ENCODE results near the gene NMNAT3.

DNA sequence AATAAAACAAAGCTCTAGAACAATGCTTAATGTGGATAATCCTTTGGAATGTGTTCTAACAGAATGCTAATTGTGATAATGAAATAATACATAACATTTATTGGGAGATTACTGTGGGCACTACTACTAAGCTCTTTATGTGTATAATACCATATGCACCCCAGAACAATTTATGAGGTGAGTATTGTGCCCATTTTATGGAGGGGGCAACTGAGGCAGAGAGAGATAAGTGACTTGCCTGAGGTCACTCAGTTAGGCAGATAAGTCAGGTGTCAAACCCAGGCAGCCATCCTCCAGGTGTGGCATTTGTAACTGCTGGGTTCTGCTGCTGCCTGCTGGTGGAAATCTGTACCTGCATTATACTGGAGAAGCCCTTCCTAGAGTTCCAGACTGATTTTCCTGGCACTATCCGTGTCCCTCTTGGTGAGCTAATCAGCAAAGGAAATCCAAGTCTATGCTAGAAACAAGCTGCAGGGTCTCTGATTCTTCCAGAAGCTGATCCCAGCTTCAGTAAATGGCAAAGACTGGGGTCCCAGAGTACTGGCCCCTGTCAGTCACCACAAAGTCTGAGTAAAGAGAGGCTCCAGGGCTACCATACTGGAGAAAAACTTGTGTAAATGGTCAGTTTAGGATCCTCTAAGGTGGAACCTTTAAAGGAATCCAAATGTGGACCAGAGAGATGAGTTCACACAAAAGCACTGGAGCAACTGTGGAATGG, 115.7 kb downstream of the NMNAT3 start:
- TF ChIP-seq EZH2 (IDR thresholded peaks at IDR 0.05; ENCODE audit: insufficient read depth, poor library complexity, severe bottlenecking): no peak
- TF ChIP-seq EZH2phosphoT487 (IDR thresholded peaks at IDR 0.05; ENCODE audit: insufficient read depth, low read depth): no peak
